Testis (tissue), 3 donors: Measurements from ENCODE around the gene ITGB3BP. TPM values are rescaled to one million over a fixed set of nuclear protein-coding genes. Genes with fewer than 3 reads are reported as not detected.
"Not testable (repeated sequence)": the region's sequence is repeated elsewhere in the genome, so short reads cannot be mapped to it uniquely, and the experiment has no call there.

ENCODE experiments used
- DNase-seq: peaks from one replicate; pipeline ENCODE4 v3.0.0-alpha.2; 2019
- H3K27ac ChIP-seq, 2 donors: fragments of 200-600 bp; sonication (generic); one replicate each; pipeline ENCODE4 v1.5.1; 2019
- H3K27me3 ChIP-seq: fragments of 200-600 bp; sonication (generic); one replicate; pipeline ENCODE4 v1.5.1; 2019
- H3K36me3 ChIP-seq: fragments of 200-600 bp; sonication (generic); one replicate; pipeline ENCODE4 v1.5.1; 2017; ENCODE audit warnings: low read depth; ENCODE audit errors: missing control alignments
- H3K4me1 ChIP-seq: fragments of 200-600 bp; sonication (generic); one replicate; pipeline ENCODE4 v1.5.1; 2019
- H3K4me3 ChIP-seq, 2 donors: fragments of 200-600 bp; sonication (generic); one replicate each; pipeline ENCODE4 v1.5.1; 2017 to 2019
- H3K9me3 ChIP-seq: fragments of 200-600 bp; sonication (generic); one replicate; pipeline ENCODE4 v1.5.1; 2017
- CTCF ChIP-seq, 3 experiments: fragments of 450-650 bp in 2 of 3; fragments of 200-600 bp in 1 of 3; sonication (generic) in 1 of 3; IDR thresholded peaks; one replicate each; pipeline ENCODE4 v1.5.1; 2016 to 2019; ENCODE audit warnings: antibody characterized with exemption in 3 of 3, mild to moderate bottlenecking in 2 of 3, moderate library complexity in 1 of 3
- POLR2A ChIP-seq: fragments of 450-650 bp; IDR thresholded peaks from one replicate; pipeline ENCODE4 v1.6.1; 2017; ENCODE audit warnings: antibody characterized with exemption, mild to moderate bottlenecking, moderate library complexity
- whole genome bisulfite sequencing, 2 donors: methylation state at CpG; one replicate each; pipeline ENCODE4 v1.1.5; 2018; 5-methylcytosine and 5-hydroxymethylcytosine counted together
- intact Hi-C: fragments of 100-400 bp; cut with DNase I; formaldehyde crosslinking; loops from one replicate; pipeline ENCODE4 v1.15.1; 2023; ENCODE audit warnings: low total_unique reads
- polyA plus RNA-seq: library from polyadenylated mRNA; stranded (reverse); fragments of 350-450 nt; fragmentation: Illumina TruSeq; extraction: RNeasy Lipid Tissue Mini Kit (QIAGEN cat#74804); gene quantifications from one replicate; pipeline ENCODE4 v1.2.3, GENCODE V29; 2014; ENCODE audit warnings: low read depth, low replicate concordance; ENCODE audit not compliant: insufficient read depth
- total RNA-seq, 2 donors: library from RNA; depleted of rRNA; stranded (reverse); fragments of >200 nt; gene quantifications; one replicate each; pipeline ENCODE4 v1.2.3, GENCODE V29; 2016

ITGB3BP gene
- total and polyA plus RNA-seq, 3 donors from 2014 or later: 21.7 to 43.0 (median 32.9) TPM

GRCh38 chr1:63435161-63435560, 87.9 kb downstream of the ITGB3BP start:
- intact Hi-C loops: no loop called here
- Histone ChIP-seq H3K4me1 (no peaks in the 10 kb centered on the region), H3K27ac (no peak overlapping the region), H3K36me3 (no peaks in the 10 kb centered on the region), H3K4me3 (no peak overlapping the region), H3K27me3 (no peaks in the 10 kb centered on the region), H3K9me3 (no peaks in the 10 kb centered on the region)
- TF ChIP-seq POLR2A (no peak), CTCF (IDR thresholded peaks at IDR 0.05) (no peak)
- WGBS, 2 donors: 70 to 73% methylated on average over 4 of the region's 4 CpGs
- DNase-seq: no peak

- no peak for TF ChIP-seq CTCF (IDR thresholded peaks at IDR 0.05)
- TF ChIP-seq POLR2A: no peak
- Histone ChIP-seq H3K27me3 (no peaks in the 10 kb centered on the region), H3K4me3 (no peak overlapping the region), H3K36me3 (no peaks in the 10 kb centered on the region), H3K4me1 (no peaks in the 10 kb centered on the region), H3K27ac (no peak overlapping the region), H3K9me3 (no peaks in the 10 kb centered on the region)
- no peak for DNase-seq
- intact Hi-C loops: no loop called here
Measured at GRCh38 chr1:63429281-63429680, 93.7 kb downstream of the ITGB3BP start.

- H3K4me3 ChIP-seq: no peak overlapping the region
- no peak for TF ChIP-seq CTCF (IDR thresholded peaks at IDR 0.05)
- no peak for TF ChIP-seq POLR2A
- no peaks in the 10 kb centered on the region for H3K27me3 ChIP-seq
- no peak overlapping the region for H3K27ac ChIP-seq
- H3K4me1 ChIP-seq: no peaks in the 10 kb centered on the region
- H3K36me3 ChIP-seq: no peaks in the 10 kb centered on the region
- DNase-seq: no peak
- intact Hi-C loops: no loop called here
- H3K9me3 ChIP-seq: no peaks in the 10 kb centered on the region
Measured at GRCh38 chr1:63428815-63429214, 94.2 kb downstream of the ITGB3BP start.

- no peaks in the 10 kb centered on the region for H3K36me3 ChIP-seq
- no peaks in the 10 kb centered on the region for H3K4me1 ChIP-seq
- no peak for TF ChIP-seq POLR2A
- no peak for TF ChIP-seq CTCF (IDR thresholded peaks at IDR 0.05)
- WGBS, 2 donors: 91 to 98% methylated on average over 2 of the region's 2 CpGs
- H3K9me3 ChIP-seq: no peaks in the 10 kb centered on the region
- intact Hi-C loops: no loop called here
- DNase-seq: no peak
- no peak overlapping the region for H3K27ac ChIP-seq
- no peaks in the 10 kb centered on the region for H3K27me3 ChIP-seq
- no peak overlapping the region for H3K4me3 ChIP-seq
Measured at GRCh38 chr1:63423649-63424048, 99.4 kb downstream of the ITGB3BP start.

GRCh38 chr1:63420746-63421145, 102.3 kb downstream of the ITGB3BP start:
- WGBS, 2 donors: 74 to 86% methylated on average over 1 of the region's 1 CpG

More at GRCh38 chr1:63420746-63421145, 102.3 kb downstream of the ITGB3BP start:
- H3K4me3 ChIP-seq, H3K36me3 ChIP-seq, intact Hi-C loops, H3K9me3 ChIP-seq, H3K4me1 ChIP-seq, DNase-seq, H3K27me3 ChIP-seq, H3K27ac ChIP-seq: not testable (repeated sequence)
